ENCODE results near the gene ABCC11.

DNA sequence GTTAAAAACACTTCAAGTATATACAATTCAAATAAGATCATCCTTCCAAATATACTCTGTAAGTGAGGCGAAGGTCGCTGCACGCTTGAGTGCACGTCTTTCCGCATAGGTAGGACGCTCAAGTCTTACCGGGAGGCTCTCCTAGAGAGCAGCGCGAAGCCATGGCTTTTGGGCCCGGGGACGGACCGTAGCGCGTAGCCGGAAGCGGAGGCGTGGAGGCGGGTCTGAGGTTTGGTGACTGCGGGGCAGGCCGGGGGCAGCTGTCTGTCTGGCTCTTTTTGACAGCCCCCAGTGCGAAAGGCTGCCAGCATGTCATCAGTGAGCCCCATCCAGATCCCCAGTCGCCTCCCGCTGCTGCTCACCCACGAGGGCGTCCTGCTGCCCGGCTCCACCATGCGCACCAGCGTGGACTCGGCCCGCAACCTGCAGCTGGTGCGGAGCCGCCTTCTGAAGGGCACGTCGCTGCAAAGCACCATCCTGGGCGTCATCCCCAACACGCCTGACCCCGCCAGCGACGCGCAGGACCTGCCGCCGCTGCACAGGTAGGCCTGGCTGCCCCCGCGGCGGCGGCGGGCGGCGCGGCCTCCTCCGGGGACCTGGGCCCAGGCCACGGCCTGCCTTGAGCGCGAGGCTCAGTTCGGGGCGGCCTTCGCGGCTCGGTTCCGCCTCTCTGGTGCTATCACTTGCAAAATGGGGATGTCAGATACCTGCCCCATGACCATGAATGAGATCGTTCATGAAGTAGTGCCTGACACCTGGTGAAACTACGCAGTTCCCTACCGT is 3.1 kb downstream of the ABCC11 start, which contains the start of gene LONP2:
- TF ChIP-seq, protein P1, sequence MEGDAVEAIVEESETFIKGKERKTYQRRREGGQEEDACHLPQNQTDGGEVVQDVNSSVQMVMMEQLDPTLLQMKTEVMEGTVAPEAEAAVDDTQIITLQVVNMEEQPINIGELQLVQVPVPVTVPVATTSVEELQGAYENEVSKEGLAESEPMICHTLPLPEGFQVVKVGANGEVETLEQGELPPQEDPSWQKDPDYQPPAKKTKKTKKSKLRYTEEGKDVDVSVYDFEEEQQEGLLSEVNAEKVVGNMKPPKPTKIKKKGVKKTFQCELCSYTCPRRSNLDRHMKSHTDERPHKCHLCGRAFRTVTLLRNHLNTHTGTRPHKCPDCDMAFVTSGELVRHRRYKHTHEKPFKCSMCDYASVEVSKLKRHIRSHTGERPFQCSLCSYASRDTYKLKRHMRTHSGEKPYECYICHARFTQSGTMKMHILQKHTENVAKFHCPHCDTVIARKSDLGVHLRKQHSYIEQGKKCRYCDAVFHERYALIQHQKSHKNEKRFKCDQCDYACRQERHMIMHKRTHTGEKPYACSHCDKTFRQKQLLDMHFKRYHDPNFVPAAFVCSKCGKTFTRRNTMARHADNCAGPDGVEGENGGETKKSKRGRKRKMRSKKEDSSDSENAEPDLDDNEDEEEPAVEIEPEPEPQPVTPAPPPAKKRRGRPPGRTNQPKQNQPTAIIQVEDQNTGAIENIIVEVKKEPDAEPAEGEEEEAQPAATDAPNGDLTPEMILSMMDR (IDR thresholded peaks at IDR 0.05) = peak in 1 of 6 experiments; percentile 8
- peak; percentile 64 to 72 for TF ChIP-seq POLR2A (IDR thresholded peaks at IDR 0.05)

Measured in Peyer's patch (tissue), 4 donors.